Tibial nerve (tissue), 4 donors: ENCODE data around the gene LDHAL6B. TPM values are rescaled to one million over a fixed set of nuclear protein-coding genes. Genes with fewer than 3 reads are reported as not detected.

Experiments
- DNase-seq, 2 donors: peaks; one replicate each; pipeline ENCODE4 v3.0.0-alpha.2; 2019; ENCODE audit warnings: low spot score in 2 of 2
- H3K27ac ChIP-seq, 4 donors: fragments of 200-600 bp; sonication (generic) in 3 of 4; one replicate each; pipeline ENCODE4 v1.5.1; 2017 to 2019; ENCODE audit warnings: mild to moderate bottlenecking in 1 of 4
- H3K27me3 ChIP-seq, 2 donors: fragments of 200-600 bp; sonication (generic) in 1 of 2; one replicate each; pipeline versions ENCODE4 v1.5.1 to v1.6.0; 2017 to 2019
- H3K36me3 ChIP-seq, 3 donors: fragments of 200-600 bp; sonication (generic); one replicate each; pipeline ENCODE4 v1.5.1; 2018 to 2019
- H3K4me1 ChIP-seq, 4 donors: fragments of 200-600 bp; sonication (generic) in 3 of 4; one replicate each; pipeline ENCODE4 v1.5.1; 2017 to 2019
- H3K4me3 ChIP-seq, 4 donors: fragments of 200-600 bp; sonication (generic) in 3 of 4; one replicate each; pipeline ENCODE4 v1.5.1; 2017 to 2019; ENCODE audit warnings: mild to moderate bottlenecking in 1 of 4, moderate library complexity in 1 of 4
- H3K9me3 ChIP-seq, 4 donors: fragments of 200-600 bp; sonication (generic) in 3 of 4; one replicate each; pipeline ENCODE4 v1.5.1; 2017 to 2019
- CTCF ChIP-seq, 5 experiments: fragments of 200-600 bp in 3 of 5; fragments of 450-650 bp in 2 of 5; sonication (generic) in 3 of 5; IDR thresholded peaks; one replicate each; pipeline ENCODE4 v1.5.1; 2016 to 2019; ENCODE audit warnings: antibody characterized with exemption in 5 of 5, mild to moderate bottlenecking in 3 of 5, moderate library complexity in 2 of 5
- EP300 ChIP-seq, 2 donors: sonication (generic); formaldehyde crosslinking; IDR thresholded peaks; one replicate each; pipeline ENCODE4 v1.6.1; 2017; ENCODE audit warnings: antibody characterized with exemption in 2 of 2, mild to moderate bottlenecking in 1 of 2
- POLR2A ChIP-seq, 2 donors: fragments of 450-650 bp; IDR thresholded peaks; one replicate each; pipeline ENCODE4 v1.6.1; 2017; ENCODE audit warnings: antibody characterized with exemption in 2 of 2, mild to moderate bottlenecking in 2 of 2, moderate library complexity in 2 of 2
- WGBS, 2 donors: methylation state at CpG; one replicate each; pipeline ENCODE4 v1.1.5; 2018; 5-methylcytosine and 5-hydroxymethylcytosine counted together
- total RNA-seq, 4 donors: library from RNA; depleted of rRNA; stranded (reverse); fragments of >200 nt; gene quantifications; one replicate each; pipeline ENCODE4 v1.1.0, GENCODE V29; 2016

LDHAL6B gene
- total RNA-seq, 4 donors from 2014 or later, result not detected

- Histone ChIP-seq H3K27ac (no peak overlapping the region), H3K4me1 (no peaks in the 10 kb centered on the region), H3K36me3 (peaks cover 0 to 72% (median 6%) of the 10 kb centered on the region in 3 donors), H3K27me3 (no peaks in the 10 kb centered on the region), H3K4me3 (no peak overlapping the region), H3K9me3 (no peaks in the 10 kb centered on the region)
- no peak for TF ChIP-seq CTCF (IDR thresholded peaks at IDR 0.05)
- TF ChIP-seq POLR2A (IDR thresholded peaks at IDR 0.05), result no peak
- TF ChIP-seq EP300 (IDR thresholded peaks at IDR 0.05), result no peak
- no peak for DNase-seq
- 92 to 98% methylated on average over 2 of the region's 2 CpGs for WGBS, 2 donors
Measured at GRCh38 chr15:59197454-59197853, 9.2 kb upstream of the LDHAL6B start.

- WGBS, 2 donors, result 84 to 85% methylated on average over 10 of the region's 10 CpGs
- H3K27me3 ChIP-seq, result no peaks in the 10 kb centered on the region
- H3K36me3 ChIP-seq, result peaks cover 0 to 72% (median 2%) of the 10 kb centered on the region in 3 donors
- H3K27ac ChIP-seq, result peak overlapping the region in 1 of 4 donors; percentile 0
- H3K9me3 ChIP-seq, result no peaks in the 10 kb centered on the region
- no peak for DNase-seq
- no peaks in the 10 kb centered on the region for H3K4me1 ChIP-seq
- H3K4me3 ChIP-seq, result no peak overlapping the region
- TF ChIP-seq EP300 (IDR thresholded peaks at IDR 0.05) (peak in 1 of 2 donors; percentile 18), CTCF (IDR thresholded peaks at IDR 0.05) (no peak)
Measured at GRCh38 chr15:59199626-59200465, 6.8 kb upstream of the LDHAL6B start.

GRCh38 chr15:59200560-59200959 lies 6.1 kb upstream of the LDHAL6B start:
- Histone ChIP-seq H3K36me3 (peaks cover 0 to 73% (median 3%) of the 10 kb centered on the region in 3 donors), H3K9me3 (no peaks in the 10 kb centered on the region), H3K4me3 (no peak overlapping the region), H3K27ac (peak overlapping the region in 1 of 4 donors; percentile 0), H3K4me1 (no peaks in the 10 kb centered on the region), H3K27me3 (no peaks in the 10 kb centered on the region)
- DNase-seq, result no peak
- TF ChIP-seq POLR2A (IDR thresholded peaks at IDR 0.05) (no peak), CTCF (IDR thresholded peaks at IDR 0.05) (no peak), EP300 (IDR thresholded peaks at IDR 0.05) (no peak)
- WGBS, 2 donors, result 93 to 94% methylated on average over 9 of the region's 9 CpGs

- 83 to 93% methylated on average over 5 to 6 of the region's 6 CpGs for WGBS, 2 donors
- peaks cover 0 to 93% (median 3%) of the 10 kb centered on the region in 3 donors for H3K36me3 ChIP-seq
- no peaks in the 10 kb centered on the region for H3K27me3 ChIP-seq
- no peak overlapping the region for H3K4me3 ChIP-seq
- H3K9me3 ChIP-seq, result no peaks in the 10 kb centered on the region
- no peak overlapping the region for H3K27ac ChIP-seq
- H3K4me1 ChIP-seq, result no peaks in the 10 kb centered on the region
- no peak for DNase-seq
- TF ChIP-seq EP300 (IDR thresholded peaks at IDR 0.05) (no peak), CTCF (IDR thresholded peaks at IDR 0.05) (no peak), POLR2A (IDR thresholded peaks at IDR 0.05) (no peak)
Measured at GRCh38 chr15:59203008-59203407, 3.6 kb upstream of the LDHAL6B start.

GRCh38 chr15:59203657-59204056 lies 3.0 kb upstream of the LDHAL6B start:
- H3K4me3 ChIP-seq, result no peak overlapping the region
- H3K36me3 ChIP-seq, result peaks cover 0 to 93% (median 3%) of the 10 kb centered on the region in 3 donors
- H3K27me3 ChIP-seq, result no peaks in the 10 kb centered on the region
- no peak for TF ChIP-seq EP300 (IDR thresholded peaks at IDR 0.05)
- DNase-seq, result no peak
- WGBS, 2 donors, result 73 to 82% methylated on average over 3 of the region's 3 CpGs
- H3K4me1 ChIP-seq, result no peaks in the 10 kb centered on the region
- H3K9me3 ChIP-seq, result no peaks in the 10 kb centered on the region
- H3K27ac ChIP-seq, result no peak overlapping the region
